Inflammatory macrophage treated with lipopolysaccharide for 1 hour (primary cell): Measurements from ENCODE around the gene FNTB.
A peak's percentile ranks its signal among the peaks of the same experiment; 100 is the strongest.

Source experiments
- DNase-seq, 2 donors: peaks; one replicate each; pipeline ENCODE4 v3.0.0-alpha.2; 2020 to 2022

The FNTB gene

GRCh38 chr14:65092349-65092748 is 105.7 kb downstream of the FNTB start:
- DNase-seq: no peak

- no peak for DNase-seq
Observed at GRCh38 chr14:65095633-65096205, 109.0 kb downstream of the FNTB start.

- no peak for DNase-seq
Observed at GRCh38 chr14:65096323-65097089, 109.8 kb downstream of the FNTB start.

GRCh38 chr14:65098586-65098985 is 111.9 kb downstream of the FNTB start:
- peak; percentile 77 to 78 for DNase-seq

GRCh38 chr14:65100922-65101541 is 114.3 kb downstream of the FNTB start:
- DNase-seq: no peak

GRCh38 chr14:65101631-65102440 is 115.1 kb downstream of the FNTB start:
- no peak for DNase-seq

- peak; percentile 97 for DNase-seq
Observed at GRCh38 chr14:65102441-65103149, 115.9 kb downstream of the FNTB start, which contains the start of gene MAX. Gene MAX, minus strand, starts transcription at chr14:65102517. Its CDS starts 178 bp downstream, at chr14:65102339.

GRCh38 chr14:65103150-65103760 is 116.6 kb downstream of the FNTB start:
- no peak for DNase-seq

GRCh38 chr14:65104791-65105190 is 118.1 kb downstream of the FNTB start:
- no peak for DNase-seq

- no peak for DNase-seq
Observed at GRCh38 chr14:65106316-65106715, 119.6 kb downstream of the FNTB start.

- DNase-seq: no peak
Observed at GRCh38 chr14:65106736-65107135, 120.0 kb downstream of the FNTB start.

GRCh38 chr14:65107200-65107599 is 120.5 kb downstream of the FNTB start:
- DNase-seq: no peak

GRCh38 chr14:65109357-65109756 is 122.7 kb downstream of the FNTB start:
- no peak for DNase-seq

GRCh38 chr14:65110525-65110924 is 123.8 kb downstream of the FNTB start:
- no peak for DNase-seq
